A375 (cell line): ENCODE results near the gene SELENON. TPM values are rescaled to one million over a fixed set of nuclear protein-coding genes. Genes with fewer than 3 reads are reported as not detected.

ENCODE experiments used
- total RNA-seq: library from RNA; depleted of rRNA; stranded (reverse); fragments of >200 nt; shearing (Covaris generic); gene quantifications from 2 replicates; pipeline ENCODE4 v1.2.3, GENCODE V29; 2014; rRNA removed

Gene SELENON, protein sequence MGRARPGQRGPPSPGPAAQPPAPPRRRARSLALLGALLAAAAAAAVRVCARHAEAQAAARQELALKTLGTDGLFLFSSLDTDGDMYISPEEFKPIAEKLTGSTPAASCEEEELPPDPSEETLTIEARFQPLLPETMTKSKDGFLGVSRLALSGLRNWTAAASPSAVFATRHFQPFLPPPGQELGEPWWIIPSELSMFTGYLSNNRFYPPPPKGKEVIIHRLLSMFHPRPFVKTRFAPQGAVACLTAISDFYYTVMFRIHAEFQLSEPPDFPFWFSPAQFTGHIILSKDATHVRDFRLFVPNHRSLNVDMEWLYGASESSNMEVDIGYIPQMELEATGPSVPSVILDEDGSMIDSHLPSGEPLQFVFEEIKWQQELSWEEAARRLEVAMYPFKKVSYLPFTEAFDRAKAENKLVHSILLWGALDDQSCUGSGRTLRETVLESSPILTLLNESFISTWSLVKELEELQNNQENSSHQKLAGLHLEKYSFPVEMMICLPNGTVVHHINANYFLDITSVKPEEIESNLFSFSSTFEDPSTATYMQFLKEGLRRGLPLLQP
- total RNA-seq: 29.1 and 41.2 TPM in 2 replicates

DNA sequence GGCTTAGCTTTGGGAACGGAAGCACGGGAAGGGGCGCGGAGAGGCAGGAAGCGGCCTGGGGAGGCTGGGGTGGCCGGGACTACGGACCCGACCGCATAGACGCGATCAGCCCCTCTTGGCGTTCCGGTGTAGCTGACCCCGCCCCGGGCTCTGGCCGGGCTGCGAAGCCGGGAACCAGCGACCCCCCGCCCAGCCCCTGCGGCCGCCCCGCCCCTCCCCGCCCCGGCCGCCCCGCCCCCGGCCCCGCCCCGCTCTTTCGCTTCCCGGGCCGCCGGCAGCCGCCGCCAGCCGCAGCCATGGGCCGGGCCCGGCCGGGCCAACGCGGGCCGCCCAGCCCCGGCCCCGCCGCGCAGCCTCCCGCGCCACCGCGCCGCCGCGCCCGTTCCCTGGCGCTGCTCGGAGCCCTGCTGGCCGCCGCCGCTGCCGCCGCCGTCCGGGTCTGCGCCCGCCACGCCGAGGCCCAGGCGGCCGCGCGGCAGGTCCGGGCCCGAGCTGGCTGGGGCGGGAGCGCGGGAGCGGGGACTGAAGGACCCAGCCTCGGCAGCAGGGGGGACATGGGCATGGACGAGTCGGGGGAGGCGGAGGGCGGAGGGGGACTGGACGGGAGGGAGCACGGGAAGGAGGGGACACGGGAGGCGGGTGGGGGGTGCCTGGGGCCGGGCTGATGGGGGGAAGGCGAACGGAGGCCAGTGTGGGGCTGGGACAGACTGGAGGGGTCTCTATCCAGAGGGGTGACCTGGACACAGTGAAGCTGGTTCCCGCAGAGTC is at the start of gene SELENON:
TSS of gene SELENON (plus strand) at position 259 of the 768 bp plus-strand sequence. CDS start at position 297, 38 bp downstream.

DNA sequence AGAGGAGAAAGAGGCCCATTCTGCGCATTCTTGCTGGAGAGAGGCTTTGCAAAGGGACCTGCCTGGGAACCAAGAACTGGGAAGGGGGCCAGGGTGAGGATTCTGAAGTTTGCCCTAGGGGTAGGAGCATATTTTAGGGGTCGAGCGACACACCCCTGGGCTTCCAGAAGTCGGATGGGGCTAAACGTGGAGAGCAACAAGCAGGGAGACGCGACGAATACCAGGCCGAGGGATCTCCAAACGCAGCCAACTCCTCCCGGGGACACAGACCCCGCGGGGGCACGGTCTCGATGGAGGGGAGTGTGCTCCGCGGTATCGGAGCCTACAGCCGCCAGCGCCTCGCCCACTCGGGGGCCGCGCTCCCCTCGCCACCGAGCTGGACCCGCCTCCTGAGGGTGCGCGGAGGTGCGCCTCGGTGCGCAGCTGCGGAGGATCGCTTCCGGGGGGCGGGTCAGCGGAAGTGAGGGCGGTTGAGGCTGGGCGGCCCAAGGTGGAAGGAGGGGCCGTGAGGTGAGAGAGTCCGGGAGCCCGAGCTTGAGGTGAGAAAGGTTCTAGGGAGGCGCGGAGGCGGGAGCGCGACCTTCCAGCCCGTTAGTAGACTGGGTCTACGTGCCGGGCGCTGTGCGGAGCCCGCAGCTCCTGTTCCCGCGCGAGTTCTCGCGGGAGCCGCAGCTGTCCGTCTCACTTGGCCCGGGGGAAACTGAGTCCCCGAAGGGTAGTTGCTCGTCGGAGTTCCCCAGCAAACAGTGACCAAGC is 19.7 kb downstream of the SELENON start, which contains the start of gene MTFR1L:
TSS of gene MTFR1L (plus strand) at position 464 of the 756 bp plus-strand sequence. CDS start 3,151 bp downstream, outside the sequence.

DNA sequence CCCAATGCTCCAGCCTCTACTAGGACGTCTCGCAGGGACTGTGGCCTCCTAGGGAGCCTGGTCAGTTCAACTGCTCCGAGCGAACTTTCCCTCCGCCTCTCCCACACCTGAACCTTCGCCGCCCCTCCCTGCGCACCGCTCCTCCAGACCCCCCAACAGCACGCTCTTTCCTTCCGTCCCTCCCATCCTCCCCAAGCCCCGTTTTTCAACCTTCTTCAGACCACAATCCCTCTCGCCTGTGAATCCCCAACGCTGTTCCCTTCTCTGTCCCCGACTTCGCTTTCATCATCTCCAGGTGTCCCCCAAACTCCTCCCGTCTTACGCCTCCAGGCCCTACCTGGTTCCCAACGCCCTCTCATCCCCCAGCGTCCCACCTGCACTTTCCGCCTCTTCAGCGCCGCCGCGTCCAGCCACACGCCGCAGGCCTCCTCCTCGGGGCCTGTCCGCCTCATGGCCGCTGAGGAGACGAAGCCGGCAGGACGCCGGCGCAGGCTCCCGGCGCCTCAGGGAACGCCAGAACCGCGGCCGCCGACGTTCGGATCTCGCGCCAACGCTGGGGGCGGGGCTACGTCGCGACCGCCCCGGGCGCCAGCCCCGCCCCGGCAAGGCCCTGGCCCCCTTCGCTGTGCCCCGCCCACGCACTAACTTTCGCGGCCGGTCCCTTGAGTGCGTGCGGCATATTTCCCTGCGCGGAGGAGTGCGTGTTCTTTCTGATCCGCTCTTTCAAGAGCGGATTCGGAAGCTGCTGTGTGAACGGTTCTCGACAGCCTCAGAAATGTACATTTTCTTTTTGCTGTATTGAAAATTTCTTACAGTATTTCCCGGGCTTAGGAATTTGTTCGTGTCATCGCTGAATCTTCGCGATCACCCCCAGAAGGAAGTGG is 59.2 kb downstream of the SELENON start, which contains the start of gene AUNIP:
TSS of gene AUNIP (minus strand) at position 552 of the 884 bp plus-strand sequence. CDS start at position 452, 100 bp downstream.

Other genes starting within 250 kb of the SELENON start
- 0.49 and 0.72 TPM in 2 replicates for gene MAN1C1, start 183.4 kb upstream of the SELENON start, total RNA-seq
- 42.2 and 43.2 TPM in 2 replicates for gene MTFR1L, start 19.8 kb downstream of the SELENON start, total RNA-seq
- 20.7 and 27.8 TPM in 2 replicates for gene AUNIP, start 59.3 kb downstream of the SELENON start, total RNA-seq
- gene PAQR7, start 75.5 kb downstream of the SELENON start, total RNA-seq: 6.6 and 7.4 TPM in 2 replicates
- gene STMN1, start 106.2 kb downstream of the SELENON start, total RNA-seq: 462 and 503 TPM in 2 replicates
- gene PAFAH2, start 197.9 kb downstream of the SELENON start, total RNA-seq: 9.5 and 9.9 TPM in 2 replicates
- 12.3 and 17.5 TPM in 2 replicates for gene EXTL1, start 221.6 kb downstream of the SELENON start, total RNA-seq
- not detected in 2 replicates for gene SLC30A2, start 245.9 kb downstream of the SELENON start, total RNA-seq